IMR-90 (cell line): ENCODE data around the gene PHLDA2.

Experiments used
- CEBPB ChIP-seq: IDR thresholded peaks from 2 replicates; pipeline ENCODE4 v1.6.1; 2012; ENCODE audit warnings: low read depth, low read length, improper control_type of control experiment
- CTCF ChIP-seq: conservative IDR thresholded peaks from 2 replicates; pipeline ENCODE4 v1.5.1; 2012; ENCODE audit warnings: mild to moderate bottlenecking, low read depth, low read length, improper control_type of control experiment
- FOS ChIP-seq: fragments of 150-350 bp; IDR thresholded peaks from 2 replicates; pipeline ENCODE4 v1.6.1; 2016; ENCODE audit warnings: low read depth, low read length
- MAZ ChIP-seq: IDR thresholded peaks from 2 replicates; pipeline ENCODE4 v1.6.1; 2012; ENCODE audit warnings: low read depth, mild to moderate bottlenecking, low read length, improper control_type of control experiment, moderate library complexity, borderline replicate concordance
- POLR2A ChIP-seq: IDR thresholded peaks from 2 replicates; pipeline ENCODE4 v1.6.1; 2012; ENCODE audit warnings: mild to moderate bottlenecking, low read depth, low read length
- RAD21 ChIP-seq: IDR thresholded peaks from 2 replicates; pipeline ENCODE4 v1.6.1; 2012; ENCODE audit warnings: low read length, improper control_type of control experiment
- SMC3 ChIP-seq: fragments of 150-350 bp; IDR thresholded peaks from 2 replicates; pipeline ENCODE4 v1.6.1; 2016; ENCODE audit warnings: low read depth, mild to moderate bottlenecking, antibody characterized with exemption, low read length, moderate library complexity
- USF2 ChIP-seq: fragments of 150-350 bp; IDR thresholded peaks from 2 replicates; pipeline ENCODE4 v1.6.1; 2017; ENCODE audit warnings: mild to moderate bottlenecking, antibody characterized with exemption, low read length, low read depth

GRCh38 chr11:2921261-2921660 lies 8.0 kb downstream of the PHLDA2 start:
- TF ChIP-seq CTCF (no peak), FOS (no peak), SMC3 (no peak), CEBPB (no peak), USF2 (no peak), POLR2A (no peak), RAD21 (no peak), MAZ (no peak)
